Endothelial cell (in vitro differentiated cells): Measurements from ENCODE around the gene FMO5. TPM values are rescaled to one million over a fixed set of nuclear protein-coding genes. Genes with fewer than 3 reads are reported as not detected.

Source experiments
- DNase-seq: peaks from one replicate; pipeline ENCODE4 v3.0.0; 2021; ENCODE audit warnings: low spot score
- H3K27ac Mint-ChIP-seq: one replicate; pipeline ENCODE4 v1.8.0; 2021; ENCODE audit warnings: mixed read lengths, inconsistent platforms; ENCODE audit not compliant: unreplicated experiment
- H3K27me3 Mint-ChIP-seq: one replicate; pipeline ENCODE4 v1.8.0; 2021; ENCODE audit warnings: mild to moderate bottlenecking, moderate library complexity, mixed read lengths, inconsistent platforms; ENCODE audit not compliant: unreplicated experiment
- H3K36me3 Mint-ChIP-seq: one replicate; pipeline ENCODE4 v1.8.0; 2021; ENCODE audit warnings: mild to moderate bottlenecking, low read depth, mixed read lengths, inconsistent platforms; ENCODE audit not compliant: unreplicated experiment
- H3K4me1 Mint-ChIP-seq: one replicate; pipeline ENCODE4 v1.8.0; 2021; ENCODE audit warnings: mild to moderate bottlenecking, mixed read lengths, inconsistent platforms; ENCODE audit not compliant: unreplicated experiment
- H3K4me3 Mint-ChIP-seq: one replicate; pipeline ENCODE4 v1.8.0; 2021; ENCODE audit warnings: mild to moderate bottlenecking, mixed read lengths, inconsistent platforms; ENCODE audit not compliant: unreplicated experiment
- H3K9me3 Mint-ChIP-seq: one replicate; pipeline ENCODE4 v1.8.0; 2021; ENCODE audit warnings: mixed read lengths, inconsistent platforms; ENCODE audit not compliant: unreplicated experiment
- CTCF ChIP-seq: fragments of 200-600 bp; sonication (generic); IDR thresholded peaks from one replicate; pipeline ENCODE4 v1.5.0; 2021; ENCODE audit warnings: antibody characterized with exemption; ENCODE audit not compliant: unreplicated experiment
- total RNA-seq: library from RNA; stranded (reverse); fragmentation: NEBNext Ultra II Directional; extraction: Animal tissue kit (Norgen Biotek cat#: 25700); gene quantifications from one replicate; pipeline ENCODE4 v1.2.1, GENCODE V29; 2021; ENCODE audit not compliant: unreplicated experiment

Gene FMO5
- total RNA-seq, 1 donor from 2014 or later: 1.6 TPM

GRCh38 chr1:147214842-147215539 is 10.1 kb downstream of the FMO5 start:
- no peak for DNase-seq
- Mint-ChIP-seq H3K27ac (no peak overlapping the region), H3K4me3 (no peak overlapping the region), H3K4me1 (no peaks in the 10 kb centered on the region), H3K27me3 (no peaks in the 10 kb centered on the region), H3K36me3 (no peaks in the 10 kb centered on the region), H3K9me3 (no peaks in the 10 kb centered on the region)
- TF ChIP-seq CTCF: no peak

- no peak for DNase-seq
- no peaks in the 10 kb centered on the region for H3K27me3 Mint-ChIP-seq
- H3K36me3 Mint-ChIP-seq: no peaks in the 10 kb centered on the region
- H3K4me1 Mint-ChIP-seq: no peaks in the 10 kb centered on the region
- TF ChIP-seq CTCF: no peak
- no peaks in the 10 kb centered on the region for H3K9me3 Mint-ChIP-seq
- no peak overlapping the region for H3K27ac Mint-ChIP-seq
- no peak overlapping the region for H3K4me3 Mint-ChIP-seq
Observed at GRCh38 chr1:147214325-147214724, 10.8 kb downstream of the FMO5 start.

- H3K36me3 Mint-ChIP-seq: no peaks in the 10 kb centered on the region
- no peak overlapping the region for H3K27ac Mint-ChIP-seq
- H3K9me3 Mint-ChIP-seq: no peaks in the 10 kb centered on the region
- H3K27me3 Mint-ChIP-seq: no peaks in the 10 kb centered on the region
- TF ChIP-seq CTCF: no peak
- no peak overlapping the region for H3K4me3 Mint-ChIP-seq
- H3K4me1 Mint-ChIP-seq: no peaks in the 10 kb centered on the region
- DNase-seq: no peak
Observed at GRCh38 chr1:147213271-147213670, 11.9 kb downstream of the FMO5 start.

- Mint-ChIP-seq H3K27me3 (no peaks in the 10 kb centered on the region), H3K36me3 (no peaks in the 10 kb centered on the region), H3K9me3 (no peaks in the 10 kb centered on the region), H3K4me1 (no peaks in the 10 kb centered on the region), H3K4me3 (no peak overlapping the region), H3K27ac (no peak overlapping the region)
- no peak for TF ChIP-seq CTCF
- no peak for DNase-seq
Observed at GRCh38 chr1:147211577-147211976, 13.6 kb downstream of the FMO5 start.

GRCh38 chr1:147210987-147211386 is 14.2 kb downstream of the FMO5 start:
- no peak for DNase-seq
- H3K27ac Mint-ChIP-seq: no peak overlapping the region
- no peaks in the 10 kb centered on the region for H3K4me1 Mint-ChIP-seq
- no peaks in the 10 kb centered on the region for H3K36me3 Mint-ChIP-seq
- H3K4me3 Mint-ChIP-seq: no peak overlapping the region
- no peak for TF ChIP-seq CTCF
- H3K27me3 Mint-ChIP-seq: no peaks in the 10 kb centered on the region
- no peaks in the 10 kb centered on the region for H3K9me3 Mint-ChIP-seq
